ENCODE results near the gene HSF5. TPM values are rescaled to one million over a fixed set of nuclear protein-coding genes. Genes with fewer than 3 reads are reported as not detected.

HSF5 gene
- total RNA-seq, 1 donor from 2014 or later: not detected

- Histone ChIP-seq H3K4me3 (no peak overlapping the region), H3K9me3 (replicated peaks) (no peaks in the 10 kb centered on the region), H3K27ac (replicated peaks) (no peak overlapping the region), H3K36me3 (no peaks in the 10 kb centered on the region), H3K27me3 (ENCODE audit: low read depth) (no peaks in the 10 kb centered on the region), H3K4me1 (no peaks in the 10 kb centered on the region)
- DNase-seq: no peak
- intact Hi-C loops (cut with micrococcal nuclease): no loop called here
- no peak for TF ChIP-seq CTCF (IDR thresholded peaks at IDR 0.05; ENCODE audit: borderline replicate concordance)
Measured at GRCh38 chr17:58381124-58382035, 106.8 kb downstream of the HSF5 start.

- H3K4me3 ChIP-seq: no peak overlapping the region
- intact Hi-C loops (cut with micrococcal nuclease): no loop called here
- no peak for TF ChIP-seq CTCF (IDR thresholded peaks at IDR 0.05; ENCODE audit: borderline replicate concordance)
- no peak for DNase-seq
- no peaks in the 10 kb centered on the region for H3K27me3 ChIP-seq (ENCODE audit: low read depth)
- H3K27ac ChIP-seq (replicated peaks): no peak overlapping the region
- H3K4me1 ChIP-seq: no peaks in the 10 kb centered on the region
- no peaks in the 10 kb centered on the region for H3K36me3 ChIP-seq
- H3K9me3 ChIP-seq (replicated peaks): no peaks in the 10 kb centered on the region
Measured at GRCh38 chr17:58380207-58381123, 107.7 kb downstream of the HSF5 start.

GRCh38 chr17:58379511-58379824 is 108.7 kb downstream of the HSF5 start:
- Histone ChIP-seq H3K36me3 (no peaks in the 10 kb centered on the region), H3K9me3 (replicated peaks) (no peaks in the 10 kb centered on the region), H3K27ac (replicated peaks) (no peak overlapping the region), H3K4me1 (no peaks in the 10 kb centered on the region), H3K27me3 (ENCODE audit: low read depth) (no peaks in the 10 kb centered on the region), H3K4me3 (no peak overlapping the region)
- TF ChIP-seq CTCF (IDR thresholded peaks at IDR 0.05; ENCODE audit: borderline replicate concordance): no peak
- intact Hi-C loops (cut with micrococcal nuclease): no loop called here
- DNase-seq: no peak

- TF ChIP-seq CTCF (IDR thresholded peaks at IDR 0.05; ENCODE audit: borderline replicate concordance): no peak
- Histone ChIP-seq H3K36me3 (no peaks in the 10 kb centered on the region), H3K27ac (replicated peaks) (no peak overlapping the region), H3K4me3 (no peak overlapping the region), H3K9me3 (replicated peaks) (no peaks in the 10 kb centered on the region), H3K4me1 (no peaks in the 10 kb centered on the region), H3K27me3 (ENCODE audit: low read depth) (no peaks in the 10 kb centered on the region)
- DNase-seq: no peak
- intact Hi-C loops (cut with micrococcal nuclease): no loop called here
Measured at GRCh38 chr17:58378733-58379510, 109.3 kb downstream of the HSF5 start.

GRCh38 chr17:58377661-58378060 is 110.5 kb downstream of the HSF5 start:
- intact Hi-C loops (cut with micrococcal nuclease): no loop called here
- H3K4me1 ChIP-seq: no peaks in the 10 kb centered on the region

More at GRCh38 chr17:58377661-58378060, 110.5 kb downstream of the HSF5 start:
- DNase-seq: no peak
- Histone ChIP-seq H3K27me3 (ENCODE audit: low read depth) (no peaks in the 10 kb centered on the region), H3K36me3 (no peaks in the 10 kb centered on the region), H3K9me3 (replicated peaks) (no peaks in the 10 kb centered on the region), H3K27ac (replicated peaks) (no peak overlapping the region), H3K4me3 (no peak overlapping the region)
- TF ChIP-seq CTCF (IDR thresholded peaks at IDR 0.05; ENCODE audit: borderline replicate concordance): no peak
